ENCODE measurements around the gene VPS35L. TPM values are rescaled to one million over a fixed set of nuclear protein-coding genes. Genes with fewer than 3 reads are reported as not detected.

Gene VPS35L
- total RNA-seq, 2 experiments from 2014 or later, result 33.9 to 38.0 TPM

DNA sequence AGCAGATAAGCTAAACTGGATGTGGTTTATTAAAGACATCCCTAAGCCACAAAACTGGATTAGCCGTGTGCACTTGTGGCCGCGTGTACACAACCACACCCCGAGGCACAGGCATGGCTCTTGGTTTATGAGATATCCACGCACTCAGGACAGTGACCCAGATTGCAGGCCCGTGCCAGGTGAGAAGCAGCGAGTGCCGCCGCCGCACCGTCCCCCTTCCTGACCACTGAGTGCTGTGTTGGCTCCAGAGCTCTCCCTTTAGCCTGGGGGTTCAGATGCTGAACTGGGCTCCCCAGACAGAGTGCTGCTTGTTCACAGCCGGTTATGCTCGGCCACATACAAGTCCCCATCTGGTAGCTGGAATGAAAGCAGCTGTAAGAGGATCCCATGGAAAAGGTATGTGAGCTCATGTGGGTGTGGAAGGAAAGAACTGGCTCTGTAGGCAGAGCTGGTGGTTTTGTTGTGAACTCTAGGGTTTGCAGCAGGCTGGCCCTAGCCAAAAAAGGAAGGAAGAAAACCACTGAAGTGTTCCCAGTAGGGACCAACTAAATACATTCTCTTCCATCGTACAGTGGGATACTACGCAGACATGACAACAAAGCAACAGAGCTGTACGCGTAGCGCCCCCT lies 133.0 kb downstream of the VPS35L start:
- intact Hi-C loops (cut with micrococcal nuclease), result no loop called here
- ChIA-PET POLR2A (no interaction called here), CTCF (interaction anchor here (0.8 kb wide), 1 partner anchor 9 kb away, joined by 3 read pairs; no protein-coding TSS in a partner anchor)
- peaks cover 34% of the 10 kb centered on the region for H3K36me3 Mint-ChIP-seq
- no peak for DNase-seq
- no peak overlapping the region for H3K4me3 Mint-ChIP-seq
- no peak overlapping the region for H3K27ac Mint-ChIP-seq
- H3K9me3 Mint-ChIP-seq, result peaks cover 12% of the 10 kb centered on the region
- H3K27me3 Mint-ChIP-seq, result no peaks in the 10 kb centered on the region
- H3K4me1 Mint-ChIP-seq (ENCODE audit: low read depth), result peaks cover 24% of the 10 kb centered on the region

GRCh38 chr16:19689342-19689741 lies 133.8 kb downstream of the VPS35L start:
- no peak overlapping the region for H3K27ac Mint-ChIP-seq
- POLR2A ChIA-PET, result no interaction called here
- DNase-seq, result no peak

GRCh38 chr16:19690196-19690595 lies 134.7 kb downstream of the VPS35L start:
- Mint-ChIP-seq H3K36me3 (peaks cover 26% of the 10 kb centered on the region), H3K4me3 (no peak overlapping the region), H3K4me1 (ENCODE audit: low read depth) (peaks cover 31% of the 10 kb centered on the region), H3K27ac (no peak overlapping the region), H3K9me3 (peaks cover 3% of the 10 kb centered on the region), H3K27me3 (no peaks in the 10 kb centered on the region)
- ChIA-PET POLR2A (no interaction called here), CTCF (no interaction called here)
- intact Hi-C loops (cut with micrococcal nuclease), result no loop called here
- DNase-seq, result no peak

More at GRCh38 chr16:19689342-19689741, 133.8 kb downstream of the VPS35L start:
- Mint-ChIP-seq H3K4me1 (ENCODE audit: low read depth) (peaks cover 27% of the 10 kb centered on the region), H3K4me3 (no peak overlapping the region), H3K27me3 (no peaks in the 10 kb centered on the region), H3K36me3 (peaks cover 30% of the 10 kb centered on the region), H3K9me3 (peaks cover 9% of the 10 kb centered on the region)
- intact Hi-C loops (cut with micrococcal nuclease), result no loop called here
- CTCF ChIA-PET, result no interaction called here

- Mint-ChIP-seq H3K4me3 (no peak overlapping the region), H3K4me1 (ENCODE audit: low read depth) (peaks cover 37% of the 10 kb centered on the region), H3K27ac (no peak overlapping the region), H3K36me3 (peaks cover 18% of the 10 kb centered on the region), H3K27me3 (no peaks in the 10 kb centered on the region), H3K9me3 (no peaks in the 10 kb centered on the region)
- DNase-seq, result no peak
- intact Hi-C loops (cut with micrococcal nuclease), result no loop called here
- CTCF ChIA-PET, result no interaction called here
- POLR2A ChIA-PET, result no interaction called here
Measured at GRCh38 chr16:19691161-19691711, 135.7 kb downstream of the VPS35L start.

DNA sequence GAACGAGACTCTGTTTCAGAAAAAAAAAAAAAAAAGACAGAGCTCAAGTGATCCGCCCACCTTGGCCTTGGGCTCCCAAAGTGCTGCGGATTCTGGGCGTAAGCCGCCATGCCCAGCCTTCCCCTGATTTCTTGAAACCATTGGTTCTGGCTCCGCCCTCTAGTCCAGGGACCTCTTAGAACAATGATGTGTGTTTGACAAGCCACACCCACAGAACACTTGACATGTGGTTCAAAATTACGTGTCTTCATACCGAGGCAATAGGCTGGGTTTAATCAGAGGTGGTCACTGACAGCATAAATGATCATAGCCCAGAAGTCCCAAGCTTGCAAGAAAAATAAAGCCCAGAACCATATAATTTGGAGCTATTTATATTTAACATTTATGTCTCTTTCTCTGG lies 139.5 kb downstream of the VPS35L start:
- Mint-ChIP-seq H3K4me1 (ENCODE audit: low read depth) (peaks cover 52% of the 10 kb centered on the region), H3K27me3 (no peaks in the 10 kb centered on the region), H3K9me3 (no peaks in the 10 kb centered on the region), H3K27ac (no peak overlapping the region), H3K36me3 (peaks cover 38% of the 10 kb centered on the region), H3K4me3 (no peak overlapping the region)
- ChIA-PET POLR2A (no interaction called here), CTCF (interaction anchor here (1.1 to 2.7 kb wide), 2 partner anchors 94 to 132 kb away, joined by 3 to 7 read pairs; no protein-coding TSS in a partner anchor)
- intact Hi-C loops (cut with micrococcal nuclease), result no loop called here
- no peak for DNase-seq

DNA sequence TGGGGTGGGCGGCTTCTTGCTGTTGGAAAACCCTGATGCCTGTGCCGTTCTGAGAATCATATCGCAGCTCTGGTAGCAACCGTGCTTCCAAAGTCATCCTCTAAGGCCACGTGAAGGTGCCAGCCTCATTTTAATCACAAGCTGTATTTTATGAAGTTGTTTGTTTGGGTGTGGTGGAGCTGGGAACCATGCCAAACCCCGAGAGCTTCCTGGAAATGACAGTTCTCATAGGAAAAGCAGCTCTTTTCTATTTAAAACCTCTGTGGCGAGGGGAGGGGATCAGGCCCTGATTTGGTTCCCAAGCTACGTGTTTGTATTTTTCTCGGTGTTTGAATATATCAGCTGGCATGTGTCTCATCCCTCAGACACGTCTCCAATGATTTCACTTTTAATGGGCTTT lies 140.8 kb downstream of the VPS35L start:
- Mint-ChIP-seq H3K36me3 (peaks cover 50% of the 10 kb centered on the region), H3K27ac (peak overlapping the region; percentile 56), H3K9me3 (no peaks in the 10 kb centered on the region), H3K27me3 (no peaks in the 10 kb centered on the region), H3K4me1 (ENCODE audit: low read depth) (peaks cover 53% of the 10 kb centered on the region), H3K4me3 (no peak overlapping the region)
- ChIA-PET POLR2A (interaction anchor here (0.6 to 1.2 kb wide), 4 partner anchors 9 to 154 kb away, joined by 3 read pairs; no protein-coding TSS in a partner anchor), CTCF (interaction anchor here (1.3 kb wide), 1 partner anchor 23 kb away, joined by 3 read pairs; no protein-coding TSS in a partner anchor)
- peak; percentile 79 for DNase-seq
- intact Hi-C loops (cut with micrococcal nuclease), result no loop called here

DNA sequence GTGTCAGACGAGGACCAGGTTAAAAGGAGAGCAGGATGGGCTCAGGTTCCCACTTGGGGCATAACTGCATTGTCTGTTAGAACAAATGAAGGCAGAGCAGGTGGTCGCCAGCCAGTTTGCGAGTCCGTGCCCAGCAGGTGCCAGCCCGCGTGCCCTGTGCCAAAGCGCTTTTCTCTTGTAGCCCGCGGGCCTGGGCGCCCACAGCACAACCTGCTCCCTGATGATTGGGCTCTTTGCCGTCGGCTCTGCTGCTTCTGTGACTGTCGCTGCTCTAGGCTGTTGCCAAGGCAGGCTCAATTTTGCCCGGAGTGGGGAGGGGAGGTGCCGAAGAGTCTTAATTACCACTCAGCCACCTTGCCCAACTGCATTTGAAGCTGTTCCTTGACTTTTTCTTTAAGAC lies 141.5 kb downstream of the VPS35L start:
- no peak for DNase-seq
- Mint-ChIP-seq H3K36me3 (peaks cover 47% of the 10 kb centered on the region), H3K4me1 (ENCODE audit: low read depth) (peaks cover 51% of the 10 kb centered on the region), H3K4me3 (no peak overlapping the region), H3K27ac (peak overlapping the region; percentile 56), H3K9me3 (no peaks in the 10 kb centered on the region), H3K27me3 (no peaks in the 10 kb centered on the region)
- ChIA-PET CTCF (interaction anchor here (1.3 to 1.5 kb wide), 3 partner anchors 9 to 113 kb away, joined by 3 read pairs; no protein-coding TSS in a partner anchor), POLR2A (interaction anchor here (1.0 kb wide), 1 partner anchor 8 kb away, joined by 3 read pairs; no protein-coding TSS in a partner anchor)
- intact Hi-C loops (cut with micrococcal nuclease), result no loop called here

GRCh38 chr16:19697756-19698318 lies 142.3 kb downstream of the VPS35L start:
- no peak for DNase-seq
- CTCF ChIA-PET, result interaction anchor here (1.3 to 1.7 kb wide), 3 partner anchors 9 to 114 kb away, joined by 3 to 5 read pairs (median 3); no protein-coding TSS in a partner anchor
- H3K4me1 Mint-ChIP-seq (ENCODE audit: low read depth), result peaks cover 51% of the 10 kb centered on the region
- H3K27ac Mint-ChIP-seq, result peak overlapping the region; percentile 52
- H3K4me3 Mint-ChIP-seq, result no peak overlapping the region
- peaks cover 48% of the 10 kb centered on the region for H3K36me3 Mint-ChIP-seq
- POLR2A ChIA-PET, result no interaction called here
- intact Hi-C loops (cut with micrococcal nuclease), result no loop called here
- no peaks in the 10 kb centered on the region for H3K9me3 Mint-ChIP-seq
- no peaks in the 10 kb centered on the region for H3K27me3 Mint-ChIP-seq

- H3K9me3 Mint-ChIP-seq, result no peaks in the 10 kb centered on the region
- no peaks in the 10 kb centered on the region for H3K27me3 Mint-ChIP-seq
- H3K4me1 Mint-ChIP-seq (ENCODE audit: low read depth), result peaks cover 51% of the 10 kb centered on the region
- peaks cover 55% of the 10 kb centered on the region for H3K36me3 Mint-ChIP-seq
- DNase-seq, result peak; percentile 23
- intact Hi-C loops (cut with micrococcal nuclease), result no loop called here
- H3K4me3 Mint-ChIP-seq, result no peak overlapping the region
- ChIA-PET CTCF (interaction anchor here (0.9 to 1.7 kb wide), 5 partner anchors 12 to 209 kb away, joined by 3 to 5 read pairs (median 3); no protein-coding TSS in a partner anchor), POLR2A (interaction anchor here (1.0 kb wide), 1 partner anchor 8 kb away, joined by 3 read pairs; no protein-coding TSS in a partner anchor)
- peak overlapping the region; percentile 52 for H3K27ac Mint-ChIP-seq
Measured at GRCh38 chr16:19698480-19699465, 143.3 kb downstream of the VPS35L start.

DNA sequence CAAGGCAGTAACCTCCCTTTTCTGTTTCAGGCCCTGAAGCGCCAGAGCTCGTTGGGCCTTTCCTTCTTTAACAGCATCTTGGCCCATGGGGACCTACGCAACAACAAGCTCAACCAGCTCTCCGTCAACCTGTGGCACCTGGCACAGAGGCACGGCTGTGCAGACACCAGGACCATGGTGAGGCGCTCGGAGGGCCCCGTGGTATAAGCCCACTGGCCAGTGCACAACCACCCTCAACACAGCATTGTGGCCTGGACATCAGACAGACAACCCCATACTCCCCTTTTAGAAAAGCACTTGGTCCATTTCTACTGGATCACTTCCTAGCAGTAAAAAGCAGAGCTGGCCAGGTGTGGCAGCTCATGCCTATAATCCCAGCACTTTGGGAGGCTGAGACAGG lies 144.0 kb downstream of the VPS35L start:
- ChIA-PET POLR2A (interaction anchor here (1.0 kb wide), 1 partner anchor 8 kb away, joined by 3 read pairs; no protein-coding TSS in a partner anchor), CTCF (interaction anchor here (1.2 to 1.3 kb wide), 2 partner anchors 142 to 208 kb away, joined by 3 to 4 read pairs; no protein-coding TSS in a partner anchor)

GRCh38 chr16:19700319-19700781 lies 144.8 kb downstream of the VPS35L start:
- ChIA-PET CTCF (interaction anchor here (0.6 kb wide), 1 partner anchor 116 kb away, joined by 3 read pairs; no protein-coding TSS in a partner anchor), POLR2A (no interaction called here)
- Mint-ChIP-seq H3K27me3 (no peaks in the 10 kb centered on the region), H3K9me3 (no peaks in the 10 kb centered on the region), H3K27ac (no peak overlapping the region), H3K36me3 (peaks cover 60% of the 10 kb centered on the region), H3K4me1 (ENCODE audit: low read depth) (peaks cover 42% of the 10 kb centered on the region), H3K4me3 (no peak overlapping the region)
- no peak for DNase-seq
- intact Hi-C loops (cut with micrococcal nuclease), result no loop called here

More for the DNA sequence above, 144.0 kb downstream of the VPS35L start:
- no peaks in the 10 kb centered on the region for H3K9me3 Mint-ChIP-seq
- H3K4me3 Mint-ChIP-seq, result no peak overlapping the region
- H3K27me3 Mint-ChIP-seq, result no peaks in the 10 kb centered on the region
- peaks cover 57% of the 10 kb centered on the region for H3K36me3 Mint-ChIP-seq
- no peak overlapping the region for H3K27ac Mint-ChIP-seq
- intact Hi-C loops (cut with micrococcal nuclease), result no loop called here
- peaks cover 46% of the 10 kb centered on the region for H3K4me1 Mint-ChIP-seq (ENCODE audit: low read depth)
- DNase-seq, result no peak
